ENCODE results near the gene PFDN4. TPM values are rescaled to one million over a fixed set of nuclear protein-coding genes. Genes with fewer than 3 reads are reported as not detected.
"Not testable (repeated sequence)": the region's sequence is repeated elsewhere in the genome, so short reads cannot be mapped to it uniquely, and the experiment has no call there.

Gene PFDN4
- total RNA-seq, 2 experiments from 2014 or later: 38.8 to 41.8 TPM

DNA sequence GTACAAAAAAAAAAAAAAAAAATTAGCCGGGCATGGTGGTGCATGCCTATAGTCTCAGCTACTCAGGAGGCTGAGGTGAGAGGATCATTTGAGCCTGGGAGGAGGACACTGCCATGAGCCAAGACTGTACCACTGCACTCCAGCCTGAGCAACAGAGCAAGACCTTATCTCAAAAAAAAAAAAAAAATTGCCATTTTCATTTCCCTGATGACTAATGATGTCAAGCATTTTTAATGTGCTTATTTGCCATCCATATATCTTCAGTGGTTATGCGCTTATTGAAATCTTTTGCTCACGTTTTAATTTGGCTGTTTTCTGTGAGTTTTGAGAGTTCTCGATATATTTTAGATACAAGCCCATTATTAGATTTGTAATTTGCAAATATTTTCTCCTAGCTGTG lies 46.7 kb downstream of the PFDN4 start:
- DNase-seq: no peak
- Mint-ChIP-seq H3K4me1 (peaks cover 2% of the 10 kb centered on the region), H3K4me3 (no peak overlapping the region), H3K27me3 (peaks cover 9% of the 10 kb centered on the region), H3K36me3 (no peaks in the 10 kb centered on the region), H3K27ac (no peak overlapping the region), H3K9me3 (no peaks in the 10 kb centered on the region)

GRCh38 chr20:54255157-54255556 lies 47.3 kb downstream of the PFDN4 start:
- H3K27me3 Mint-ChIP-seq: peaks cover 9% of the 10 kb centered on the region
- peaks cover 2% of the 10 kb centered on the region for H3K4me1 Mint-ChIP-seq
- H3K36me3 Mint-ChIP-seq: no peaks in the 10 kb centered on the region

DNA sequence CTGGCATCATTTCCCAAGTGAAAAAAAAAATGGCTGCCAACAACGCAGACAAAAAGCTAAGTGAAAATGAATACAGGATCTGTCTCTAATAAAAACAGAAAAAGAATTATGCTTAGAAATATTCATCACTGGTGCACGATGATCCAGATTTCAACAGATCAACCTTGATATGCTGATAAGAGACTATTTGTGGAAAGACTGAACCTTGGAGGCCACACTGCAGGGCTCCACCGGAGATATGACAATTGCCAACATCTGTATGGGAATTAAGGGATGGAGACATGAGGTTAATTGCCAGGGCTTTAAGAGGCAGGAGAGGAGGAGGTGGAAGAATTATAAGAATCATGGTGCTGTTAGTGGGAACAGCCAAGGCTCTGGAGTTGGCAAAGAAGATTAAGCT lies 48.3 kb downstream of the PFDN4 start:
- DNase-seq: no peak
- peaks cover 2% of the 10 kb centered on the region for H3K4me1 Mint-ChIP-seq
- no peak overlapping the region for H3K27ac Mint-ChIP-seq
- peaks cover 10% of the 10 kb centered on the region for H3K27me3 Mint-ChIP-seq
- no peaks in the 10 kb centered on the region for H3K36me3 Mint-ChIP-seq
- no peaks in the 10 kb centered on the region for H3K9me3 Mint-ChIP-seq
- no peak overlapping the region for H3K4me3 Mint-ChIP-seq

More at GRCh38 chr20:54255157-54255556, 47.3 kb downstream of the PFDN4 start:
- DNase-seq: no peak
- Mint-ChIP-seq H3K9me3 (no peaks in the 10 kb centered on the region), H3K4me3 (no peak overlapping the region), H3K27ac (no peak overlapping the region)

- Mint-ChIP-seq H3K27ac (no peak overlapping the region), H3K9me3 (no peaks in the 10 kb centered on the region), H3K27me3 (peaks cover 14% of the 10 kb centered on the region), H3K36me3 (no peaks in the 10 kb centered on the region), H3K4me1 (peaks cover 2% of the 10 kb centered on the region), H3K4me3 (no peak overlapping the region)
- no peak for DNase-seq
Measured at GRCh38 chr20:54257071-54257816, 49.4 kb downstream of the PFDN4 start.

DNA sequence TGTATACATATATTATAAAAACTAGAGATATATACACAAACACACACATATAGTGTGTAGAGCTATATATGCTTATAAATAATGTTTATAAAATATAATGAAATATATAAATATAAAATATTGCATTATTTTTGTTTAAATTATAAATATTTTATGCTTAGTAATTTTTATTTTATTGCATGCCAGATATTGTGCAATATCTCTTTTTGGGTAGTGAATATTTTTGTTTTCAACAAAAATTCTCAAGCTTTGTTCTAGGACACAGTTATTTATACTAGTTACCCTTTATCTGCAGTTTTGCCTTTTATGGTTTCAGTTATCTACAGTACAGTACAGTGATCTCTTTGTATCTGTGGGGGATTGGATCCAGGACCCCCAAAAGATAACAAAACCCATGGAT lies 52.2 kb downstream of the PFDN4 start:
- Mint-ChIP-seq H3K4me3 (no peak overlapping the region), H3K4me1 (peaks cover 2% of the 10 kb centered on the region), H3K36me3 (no peaks in the 10 kb centered on the region), H3K27me3 (peaks cover 24% of the 10 kb centered on the region), H3K9me3 (no peaks in the 10 kb centered on the region), H3K27ac (no peak overlapping the region)
- DNase-seq: no peak

DNA sequence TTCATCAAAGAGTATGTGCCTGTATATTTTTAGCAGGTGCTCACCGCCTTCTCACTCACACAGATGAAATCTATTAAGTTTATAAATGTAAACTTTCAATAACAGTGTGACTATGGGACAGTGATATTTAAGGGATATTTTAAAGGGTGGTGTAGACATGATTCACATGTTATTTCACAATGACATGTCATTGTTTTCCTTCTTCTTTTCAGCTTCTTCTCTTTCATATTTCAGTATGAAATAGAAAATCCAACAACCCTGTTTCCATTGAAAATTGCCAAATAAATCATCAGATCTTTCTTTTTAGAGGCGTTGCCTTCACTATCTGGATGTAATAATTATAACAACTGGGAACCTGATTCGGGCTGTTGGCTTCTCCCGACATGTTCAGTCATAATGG lies 54.8 kb downstream of the PFDN4 start:
- no peak for DNase-seq
- H3K4me1 Mint-ChIP-seq: peaks cover 15% of the 10 kb centered on the region
- peaks cover 30% of the 10 kb centered on the region for H3K27me3 Mint-ChIP-seq
- no peak overlapping the region for H3K4me3 Mint-ChIP-seq
- H3K9me3 Mint-ChIP-seq: no peaks in the 10 kb centered on the region
- H3K27ac Mint-ChIP-seq: no peak overlapping the region
- no peaks in the 10 kb centered on the region for H3K36me3 Mint-ChIP-seq

- H3K4me1 Mint-ChIP-seq: peaks cover 19% of the 10 kb centered on the region
- no peaks in the 10 kb centered on the region for H3K9me3 Mint-ChIP-seq
- H3K36me3 Mint-ChIP-seq: no peaks in the 10 kb centered on the region
- no peak overlapping the region for H3K4me3 Mint-ChIP-seq
- no peak overlapping the region for H3K27ac Mint-ChIP-seq
- peaks cover 32% of the 10 kb centered on the region for H3K27me3 Mint-ChIP-seq
- DNase-seq: no peak
Measured at GRCh38 chr20:54263116-54263690, 55.3 kb downstream of the PFDN4 start.

DNA sequence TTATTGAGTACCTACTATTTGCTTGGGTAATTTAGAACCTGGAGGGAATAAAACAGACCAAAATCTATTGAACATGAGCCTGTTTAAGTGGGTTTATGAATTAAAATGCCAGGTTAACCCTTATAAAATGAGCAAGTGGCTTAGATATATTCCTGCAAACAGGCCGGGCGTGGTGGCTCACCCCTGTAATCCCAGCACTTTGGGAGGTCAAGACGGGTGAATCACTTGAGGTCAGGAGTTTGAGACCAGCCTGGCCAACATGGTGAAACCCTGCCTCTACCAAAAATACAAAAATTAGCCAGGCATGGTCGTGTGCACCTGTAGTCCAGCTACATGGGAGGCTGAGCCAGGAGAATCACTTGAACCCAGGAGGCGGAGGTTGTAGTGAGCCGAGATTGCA lies 57.9 kb downstream of the PFDN4 start:
- not testable (repeated sequence) for H3K9me3 Mint-ChIP-seq, H3K27ac Mint-ChIP-seq, H3K4me3 Mint-ChIP-seq, DNase-seq, H3K36me3 Mint-ChIP-seq
- Mint-ChIP-seq H3K27me3 (peaks cover 49% of the 10 kb centered on the region), H3K4me1 (peaks cover 19% of the 10 kb centered on the region)

- no peaks in the 10 kb centered on the region for H3K36me3 Mint-ChIP-seq
- H3K4me1 Mint-ChIP-seq: peaks cover 24% of the 10 kb centered on the region
- no peaks in the 10 kb centered on the region for H3K9me3 Mint-ChIP-seq
- H3K27ac Mint-ChIP-seq: no peak overlapping the region
- no peak overlapping the region for H3K4me3 Mint-ChIP-seq
- peaks cover 47% of the 10 kb centered on the region for H3K27me3 Mint-ChIP-seq
- no peak for DNase-seq
Measured at GRCh38 chr20:54266844-54267243, 59.0 kb downstream of the PFDN4 start.

GRCh38 chr20:54267483-54268003 lies 59.7 kb downstream of the PFDN4 start:
- DNase-seq: no peak
- peaks cover 24% of the 10 kb centered on the region for H3K4me1 Mint-ChIP-seq
- no peak overlapping the region for H3K27ac Mint-ChIP-seq

GRCh38 chr20:54268941-54269340 lies 61.1 kb downstream of the PFDN4 start:
- H3K9me3 Mint-ChIP-seq: no peaks in the 10 kb centered on the region

More at GRCh38 chr20:54267483-54268003, 59.7 kb downstream of the PFDN4 start:
- no peaks in the 10 kb centered on the region for H3K36me3 Mint-ChIP-seq
- peaks cover 51% of the 10 kb centered on the region for H3K27me3 Mint-ChIP-seq
- no peaks in the 10 kb centered on the region for H3K9me3 Mint-ChIP-seq
- no peak overlapping the region for H3K4me3 Mint-ChIP-seq

More at GRCh38 chr20:54268941-54269340, 61.1 kb downstream of the PFDN4 start:
- DNase-seq: no peak
- Mint-ChIP-seq H3K4me1 (peaks cover 24% of the 10 kb centered on the region), H3K27ac (no peak overlapping the region), H3K4me3 (no peak overlapping the region), H3K27me3 (peaks cover 57% of the 10 kb centered on the region), H3K36me3 (no peaks in the 10 kb centered on the region)

Other genes with a start within 250 kb of the PFDN4 start
- gene BCAS1, start 137.5 kb upstream of the PFDN4 start, total RNA-seq: under 1 TPM; 0.06 to 0.10 TPM
- gene CYP24A1, start 34.1 kb upstream of the PFDN4 start, total RNA-seq: not detected

All from activated naive CD8-positive, alpha-beta T cell treated with anti-CD3 and anti-CD28 coated beads for 36 hours (primary cell).